ENCODE measurements around the gene CD74. TPM values are rescaled to one million over a fixed set of nuclear protein-coding genes. Genes with fewer than 3 reads are reported as not detected.

CD74 gene
- total RNA-seq, 1 donor from 2014 or later, result 15.7 TPM

GRCh38 chr5:150404941-150405816, 7.5 kb downstream of the CD74 start:
- H3K9me3 ChIP-seq (ENCODE audit: insufficient read depth, low read depth, low read length), result no peaks in the 10 kb centered on the region
- H3K4me1 Mint-ChIP-seq (ENCODE audit: low read depth, unreplicated experiment), result peaks cover 2% of the 10 kb centered on the region
- H2AFZ ChIP-seq (ENCODE audit: low read depth, low read length), result no peak overlapping the region
- DNase-seq (ENCODE audit: low read depth), result no peak
- H3K27me3 ChIP-seq (ENCODE audit: insufficient read depth, low read length), result no peaks in the 10 kb centered on the region
- H3K4me3 ChIP-seq (ENCODE audit: insufficient read depth, low read depth, low read length), result no peak overlapping the region
- no peak overlapping the region for H3K4me3 Mint-ChIP-seq (ENCODE audit: unreplicated experiment)
- H3K4me1 ChIP-seq (ENCODE audit: insufficient read depth, low read length), result no peaks in the 10 kb centered on the region
- H3K9ac ChIP-seq (ENCODE audit: low read length), result no peak overlapping the region
- no peak for FAIRE-seq
- no peak overlapping the region for H3K27ac Mint-ChIP-seq (ENCODE audit: unreplicated experiment)
- no peak overlapping the region for H3K27ac ChIP-seq (ENCODE audit: low read depth, low read length)
- H3K36me3 ChIP-seq (ENCODE audit: insufficient read depth, low read length), result peaks cover 2% of the 10 kb centered on the region
- peaks cover 2% of the 10 kb centered on the region for H3K27me3 Mint-ChIP-seq (ENCODE audit: low read depth, unreplicated experiment)
- H3K9me3 Mint-ChIP-seq (ENCODE audit: unreplicated experiment), result peaks cover 2% of the 10 kb centered on the region
- no peaks in the 10 kb centered on the region for H3K79me2 ChIP-seq (ENCODE audit: insufficient read depth, low read length)
- no peaks in the 10 kb centered on the region for H4K20me1 ChIP-seq (ENCODE audit: insufficient read depth, low read length)
- H3K4me2 ChIP-seq (ENCODE audit: low read length), result no peak overlapping the region
- TF ChIP-seq EZH2 (IDR thresholded peaks at IDR 0.05; ENCODE audit: insufficient read depth, low read length), result no peak
- TF ChIP-seq CTCF (IDR thresholded peaks at IDR 0.05; ENCODE audit: insufficient read depth, low read depth, low read length), result no peak
- H3K36me3 Mint-ChIP-seq (ENCODE audit: low read depth, unreplicated experiment), result peaks cover 16% of the 10 kb centered on the region

- Histone ChIP-seq H3K79me2 (ENCODE audit: insufficient read depth, low read length) (no peaks in the 10 kb centered on the region), H3K9ac (ENCODE audit: low read length) (no peak overlapping the region), H3K27me3 (ENCODE audit: insufficient read depth, low read length) (no peaks in the 10 kb centered on the region), H3K27ac (ENCODE audit: low read depth, low read length) (no peak overlapping the region), H3K4me2 (ENCODE audit: low read length) (no peak overlapping the region), H2AFZ (ENCODE audit: low read depth, low read length) (no peak overlapping the region), H3K4me3 (ENCODE audit: insufficient read depth, low read depth, low read length) (no peak overlapping the region), H3K36me3 (ENCODE audit: insufficient read depth, low read length) (peaks cover 3% of the 10 kb centered on the region), H4K20me1 (ENCODE audit: insufficient read depth, low read length) (no peaks in the 10 kb centered on the region), H3K4me1 (ENCODE audit: insufficient read depth, low read length) (no peaks in the 10 kb centered on the region), H3K9me3 (ENCODE audit: insufficient read depth, low read depth, low read length) (no peaks in the 10 kb centered on the region)
- Mint-ChIP-seq H3K36me3 (ENCODE audit: low read depth, unreplicated experiment) (peaks cover 20% of the 10 kb centered on the region), H3K27me3 (ENCODE audit: low read depth, unreplicated experiment) (peaks cover 2% of the 10 kb centered on the region), H3K9me3 (ENCODE audit: unreplicated experiment) (peaks cover 2% of the 10 kb centered on the region), H3K27ac (ENCODE audit: unreplicated experiment) (no peak overlapping the region), H3K4me3 (ENCODE audit: unreplicated experiment) (no peak overlapping the region), H3K4me1 (ENCODE audit: low read depth, unreplicated experiment) (peaks cover 3% of the 10 kb centered on the region)
- TF ChIP-seq EZH2 (IDR thresholded peaks at IDR 0.05; ENCODE audit: insufficient read depth, low read length), result no peak
- TF ChIP-seq CTCF (IDR thresholded peaks at IDR 0.05; ENCODE audit: insufficient read depth, low read depth, low read length), result no peak
- no peak for DNase-seq (ENCODE audit: low read depth)
- FAIRE-seq, result no peak
Measured at GRCh38 chr5:150404535-150404934, 8.2 kb downstream of the CD74 start.

- H3K4me2 ChIP-seq (ENCODE audit: low read length), result no peak overlapping the region
- no peak overlapping the region for H3K9ac ChIP-seq (ENCODE audit: low read length)
- no peak overlapping the region for H2AFZ ChIP-seq (ENCODE audit: low read depth, low read length)
- Mint-ChIP-seq H3K4me1 (ENCODE audit: low read depth, unreplicated experiment) (peaks cover 7% of the 10 kb centered on the region), H3K4me3 (ENCODE audit: unreplicated experiment) (no peak overlapping the region), H3K27ac (ENCODE audit: unreplicated experiment) (no peak overlapping the region), H3K27me3 (ENCODE audit: low read depth, unreplicated experiment) (peaks cover 2% of the 10 kb centered on the region), H3K36me3 (ENCODE audit: low read depth, unreplicated experiment) (peaks cover 22% of the 10 kb centered on the region), H3K9me3 (ENCODE audit: unreplicated experiment) (peaks cover 2% of the 10 kb centered on the region)
- no peak for DNase-seq (ENCODE audit: low read depth)
- no peaks in the 10 kb centered on the region for H4K20me1 ChIP-seq (ENCODE audit: insufficient read depth, low read length)
- H3K4me3 ChIP-seq (ENCODE audit: insufficient read depth, low read depth, low read length), result no peak overlapping the region
- no peak for FAIRE-seq
- no peaks in the 10 kb centered on the region for H3K79me2 ChIP-seq (ENCODE audit: insufficient read depth, low read length)
- H3K27me3 ChIP-seq (ENCODE audit: insufficient read depth, low read length), result no peaks in the 10 kb centered on the region
- no peak for TF ChIP-seq EZH2 (IDR thresholded peaks at IDR 0.05; ENCODE audit: insufficient read depth, low read length)
- TF ChIP-seq CTCF (IDR thresholded peaks at IDR 0.05; ENCODE audit: insufficient read depth, low read depth, low read length), result no peak
- H3K27ac ChIP-seq (ENCODE audit: low read depth, low read length), result no peak overlapping the region
- no peaks in the 10 kb centered on the region for H3K9me3 ChIP-seq (ENCODE audit: insufficient read depth, low read depth, low read length)
- no peaks in the 10 kb centered on the region for H3K4me1 ChIP-seq (ENCODE audit: insufficient read depth, low read length)
- peaks cover 3% of the 10 kb centered on the region for H3K36me3 ChIP-seq (ENCODE audit: insufficient read depth, low read length)
Measured at GRCh38 chr5:150404121-150404520, 8.6 kb downstream of the CD74 start.

Data from astrocyte (in vitro differentiated cells and primary cell).